Neural crest cell (in vitro differentiated cells): ENCODE results near the gene PIGQ. TPM values are rescaled to one million over a fixed set of nuclear protein-coding genes. Genes with fewer than 3 reads are reported as not detected.
A peak's percentile ranks its signal among the peaks of the same experiment; 100 is the strongest.

Experiments
- DNase-seq: peaks from one replicate; pipeline ENCODE4 v3.0.0; 2021; ENCODE audit warnings: low read depth, mixed read lengths, low spot score
- H3K27ac Mint-ChIP-seq: one replicate; pipeline ENCODE4 v1.8.0; 2021; ENCODE audit warnings: mild to moderate bottlenecking, mixed read lengths; ENCODE audit not compliant: unreplicated experiment
- H3K27me3 Mint-ChIP-seq: 2 replicates; pipeline ENCODE4 v1.8.0; 2021; ENCODE audit warnings: low read depth, mild to moderate bottlenecking, mixed read lengths
- H3K36me3 Mint-ChIP-seq: 2 replicates; pipeline ENCODE4 v1.8.0; 2021; ENCODE audit warnings: low read depth, mild to moderate bottlenecking, mixed read lengths
- H3K4me1 Mint-ChIP-seq: 2 replicates; pipeline ENCODE4 v1.8.0; 2021; ENCODE audit warnings: mixed read lengths
- H3K4me3 Mint-ChIP-seq: one replicate; pipeline ENCODE4 v1.8.0; 2021; ENCODE audit warnings: mild to moderate bottlenecking, mixed read lengths
- H3K9me3 Mint-ChIP-seq: 2 replicates; pipeline ENCODE4 v1.8.0; 2021; ENCODE audit warnings: mixed read lengths
- CTCF ChIP-seq: fragments of 200-600 bp; sonication (generic); conservative IDR thresholded peaks from 2 replicates; pipeline ENCODE4 v1.5.0; 2021; ENCODE audit warnings: antibody characterized with exemption, mild to moderate bottlenecking
- total RNA-seq: library from RNA; stranded (reverse); gene quantifications from 2 replicates; pipeline ENCODE4 v1.2.1, GENCODE V29; 2021

PIGQ gene
- total RNA-seq, 1 donor from 2014 or later: 91.7 TPM

GRCh38 chr16:589658-590187, 20.0 kb downstream of the PIGQ start, which contains the start of gene RAB40C:
Gene RAB40C, plus strand, starts transcription at chr16:590066. Its CDS starts 226 bp downstream, at chr16:590292.
- peak; percentile 15 for TF ChIP-seq CTCF
- DNase-seq: peak; percentile 99
- Mint-ChIP-seq H3K27me3 (peaks cover 34% of the 10 kb centered on the region), H3K4me1 (peaks cover 26% of the 10 kb centered on the region), H3K4me3 (peak within 1 kb of the TSS; percentile 95), H3K27ac (peak within 1 kb of the TSS; percentile 99), H3K36me3 (peaks cover 7% of the 10 kb centered on the region), H3K9me3 (no peaks in the 10 kb centered on the region)

- Mint-ChIP-seq H3K27ac (peak overlapping the region; percentile 93), H3K27me3 (peaks cover 33% of the 10 kb centered on the region), H3K9me3 (no peaks in the 10 kb centered on the region), H3K4me1 (peaks cover 26% of the 10 kb centered on the region), H3K4me3 (peak overlapping the region; percentile 94), H3K36me3 (peaks cover 7% of the 10 kb centered on the region)
- peak; percentile 10 for TF ChIP-seq CTCF
- DNase-seq: no peak
Observed at GRCh38 chr16:590188-590814, 20.5 kb downstream of the PIGQ start.

GRCh38 chr16:590815-591200, 21.0 kb downstream of the PIGQ start:
- H3K4me3 Mint-ChIP-seq: peak overlapping the region; percentile 94
- H3K9me3 Mint-ChIP-seq: no peaks in the 10 kb centered on the region
- no peak for DNase-seq
- TF ChIP-seq CTCF: no peak
- H3K36me3 Mint-ChIP-seq: peaks cover 7% of the 10 kb centered on the region
- H3K27ac Mint-ChIP-seq: peak overlapping the region; percentile 93
- H3K4me1 Mint-ChIP-seq: peaks cover 26% of the 10 kb centered on the region
- H3K27me3 Mint-ChIP-seq: peaks cover 28% of the 10 kb centered on the region

- DNase-seq: no peak
- H3K4me3 Mint-ChIP-seq: peak overlapping the region; percentile 94
- TF ChIP-seq CTCF: no peak
- peaks cover 7% of the 10 kb centered on the region for H3K36me3 Mint-ChIP-seq
- no peaks in the 10 kb centered on the region for H3K9me3 Mint-ChIP-seq
- no peak overlapping the region for H3K27ac Mint-ChIP-seq
- H3K4me1 Mint-ChIP-seq: peaks cover 26% of the 10 kb centered on the region
- H3K27me3 Mint-ChIP-seq: peaks cover 24% of the 10 kb centered on the region
Observed at GRCh38 chr16:591231-591630, 21.5 kb downstream of the PIGQ start.

- Mint-ChIP-seq H3K4me1 (peaks cover 26% of the 10 kb centered on the region), H3K36me3 (peaks cover 11% of the 10 kb centered on the region), H3K9me3 (no peaks in the 10 kb centered on the region), H3K27ac (peak overlapping the region; percentile 8), H3K4me3 (peak overlapping the region; percentile 94), H3K27me3 (peaks cover 20% of the 10 kb centered on the region)
- TF ChIP-seq CTCF: no peak
- DNase-seq: no peak
Observed at GRCh38 chr16:591892-592517, 22.2 kb downstream of the PIGQ start.
